ENCODE data around the gene RIC3. TPM values are rescaled to one million over a fixed set of nuclear protein-coding genes. Genes with fewer than 3 reads are reported as not detected.

RIC3 gene
- total RNA-seq, 1 donor from 2014 or later: 14.6 TPM

DNA sequence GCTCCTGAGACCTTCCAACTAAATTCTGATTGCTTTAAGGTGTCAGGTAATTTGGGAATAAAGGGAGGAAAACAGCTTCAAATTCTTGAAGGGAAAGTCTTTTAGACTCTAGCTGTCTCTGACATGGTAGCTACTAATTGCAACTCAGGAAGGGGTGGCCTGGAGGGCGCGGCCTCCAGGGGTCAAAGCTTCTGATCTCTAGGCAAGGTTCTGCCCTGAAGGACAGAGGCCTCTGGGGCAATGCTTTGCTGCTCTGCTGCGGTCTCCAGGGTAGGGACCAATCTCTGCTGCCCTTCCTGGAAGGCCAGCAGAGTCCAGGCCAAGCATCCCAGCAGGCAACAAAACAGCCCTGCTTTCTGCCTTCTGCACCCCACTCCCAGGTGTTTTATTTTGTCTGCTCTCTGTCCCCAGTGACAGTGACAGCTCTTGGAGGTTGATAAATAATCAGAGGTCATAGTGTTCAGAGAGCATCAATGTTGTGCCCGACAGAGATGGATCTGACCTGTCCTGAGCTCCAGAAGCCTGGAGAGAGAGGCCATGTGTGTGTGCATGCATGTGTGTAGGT is 89.6 kb downstream of the RIC3 start:
- ATAC-seq (no peak), DNase-seq (ENCODE audit: low spot score) (no peak)
- intact Hi-C loops (cut with DNase I): no loop called here

GRCh38 chr11:8075119-8075726 is 93.6 kb downstream of the RIC3 start:
- ATAC-seq (no peak), DNase-seq (ENCODE audit: low spot score) (no peak)
- intact Hi-C loops (cut with DNase I): no loop called here

DNA sequence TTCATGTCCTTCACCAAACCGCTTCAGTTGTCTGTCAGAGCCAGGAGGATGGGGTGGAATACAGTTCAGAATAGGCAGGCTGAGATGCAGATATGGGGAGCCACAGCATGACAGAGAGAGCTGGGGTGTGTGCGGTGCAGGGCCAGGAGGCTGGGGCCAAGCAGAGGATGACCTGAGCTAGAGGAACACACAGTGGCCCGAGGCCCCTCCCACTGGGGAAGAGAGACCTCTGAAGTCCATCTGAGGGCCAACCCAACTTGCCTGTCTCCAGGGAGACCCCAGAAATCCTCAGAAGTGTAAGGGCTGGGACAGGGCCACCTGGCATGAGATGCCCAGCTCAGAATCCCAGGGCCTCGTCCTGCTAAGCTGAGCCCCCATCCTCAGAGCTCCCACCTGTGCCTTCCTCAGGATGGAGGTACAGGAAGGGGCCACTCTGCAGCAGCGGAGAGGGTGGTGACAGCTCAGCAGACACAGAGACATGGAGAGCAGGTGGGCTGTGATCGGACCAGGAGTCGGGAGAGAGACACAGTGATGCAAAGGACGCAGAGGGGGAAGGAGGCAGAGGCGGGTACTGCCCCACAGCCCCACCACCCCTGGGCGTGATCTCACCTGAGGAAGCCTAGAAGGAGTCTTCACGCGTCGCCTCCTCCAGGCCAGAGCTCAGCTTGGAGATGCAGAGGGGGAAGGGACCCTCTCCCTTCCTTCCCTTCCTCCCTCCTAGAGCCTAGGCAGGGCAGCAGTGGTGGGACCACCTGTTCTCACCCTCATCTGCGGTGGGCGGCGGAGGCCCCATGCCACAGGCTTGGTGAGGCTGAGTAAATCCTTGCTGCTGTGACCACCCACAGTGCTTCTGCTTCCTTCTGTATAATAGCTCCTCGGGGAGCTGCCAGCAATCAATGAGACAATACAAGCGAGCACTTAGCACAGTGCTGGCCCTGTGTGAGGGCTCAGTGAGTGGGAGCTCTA is 96.9 kb downstream of the RIC3 start:
- intact Hi-C loops (cut with DNase I): no loop called here
- no peak for ATAC-seq
- peak; percentile 39 for DNase-seq (ENCODE audit: low spot score)

DNA sequence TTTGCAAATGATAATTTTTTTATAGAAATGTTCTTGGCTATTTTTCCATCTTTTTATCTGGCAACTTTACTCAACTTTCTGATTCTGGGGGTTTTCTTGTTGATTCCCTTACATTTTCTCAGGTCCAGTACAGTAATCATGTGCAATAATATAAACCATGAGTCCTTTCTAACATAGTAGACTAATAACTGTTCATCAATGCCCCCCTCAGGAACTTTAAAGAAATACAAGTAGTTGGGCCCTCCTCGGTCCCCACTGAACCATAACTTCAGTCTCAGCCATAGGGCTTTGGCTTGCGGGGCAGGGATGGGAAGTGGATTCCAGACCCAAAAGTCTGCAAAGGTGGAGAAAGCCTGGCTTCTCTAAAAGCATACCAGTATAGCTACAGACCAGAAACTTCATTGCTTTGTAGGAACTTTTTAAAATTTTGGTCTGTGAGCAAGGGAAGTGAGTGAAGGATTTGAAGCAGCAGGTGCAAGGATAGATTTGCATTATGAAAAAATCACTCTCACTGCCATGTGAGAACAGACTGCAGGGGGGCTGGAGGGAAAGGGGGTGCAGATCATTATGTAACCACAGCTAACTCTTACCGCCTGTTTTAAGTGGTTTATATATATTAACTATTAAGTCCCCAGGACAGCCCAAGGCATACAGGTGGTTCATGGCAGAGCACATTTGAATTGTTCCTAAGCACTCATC is 98.3 kb downstream of the RIC3 start:
- intact Hi-C loops (cut with DNase I): no loop called here
- ATAC-seq (no peak), DNase-seq (ENCODE audit: low spot score) (no peak)

DNA sequence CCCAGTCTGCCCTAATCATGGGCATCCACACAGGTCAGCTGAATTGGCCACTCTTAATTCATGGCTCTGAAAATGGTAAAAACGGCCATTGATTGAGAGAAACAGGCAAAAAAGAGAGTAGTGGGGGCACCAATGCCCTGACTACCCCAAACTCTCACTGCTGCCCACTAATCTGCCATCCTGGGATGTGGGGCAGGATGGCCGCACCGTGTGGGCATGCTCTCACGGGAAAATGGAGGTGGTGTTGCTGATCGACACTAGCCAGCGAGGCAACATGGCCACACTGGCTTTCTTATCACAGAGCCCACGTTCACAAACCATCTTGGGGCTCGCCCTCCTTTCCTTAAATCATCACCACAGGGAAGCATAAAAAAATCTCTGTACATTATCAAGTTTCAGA is 99.1 kb downstream of the RIC3 start:
- intact Hi-C loops (cut with DNase I): no loop called here

GRCh38 chr11:8068605-8069221 is 100.1 kb downstream of the RIC3 start:
- peak; percentile 95 for ATAC-seq
- DNase-seq (ENCODE audit: low spot score): peak; percentile 79
- intact Hi-C loops (cut with DNase I): no loop called here

More for the DNA sequence above, 99.1 kb downstream of the RIC3 start:
- no peak for ATAC-seq
- no peak for DNase-seq (ENCODE audit: low spot score)

DNA sequence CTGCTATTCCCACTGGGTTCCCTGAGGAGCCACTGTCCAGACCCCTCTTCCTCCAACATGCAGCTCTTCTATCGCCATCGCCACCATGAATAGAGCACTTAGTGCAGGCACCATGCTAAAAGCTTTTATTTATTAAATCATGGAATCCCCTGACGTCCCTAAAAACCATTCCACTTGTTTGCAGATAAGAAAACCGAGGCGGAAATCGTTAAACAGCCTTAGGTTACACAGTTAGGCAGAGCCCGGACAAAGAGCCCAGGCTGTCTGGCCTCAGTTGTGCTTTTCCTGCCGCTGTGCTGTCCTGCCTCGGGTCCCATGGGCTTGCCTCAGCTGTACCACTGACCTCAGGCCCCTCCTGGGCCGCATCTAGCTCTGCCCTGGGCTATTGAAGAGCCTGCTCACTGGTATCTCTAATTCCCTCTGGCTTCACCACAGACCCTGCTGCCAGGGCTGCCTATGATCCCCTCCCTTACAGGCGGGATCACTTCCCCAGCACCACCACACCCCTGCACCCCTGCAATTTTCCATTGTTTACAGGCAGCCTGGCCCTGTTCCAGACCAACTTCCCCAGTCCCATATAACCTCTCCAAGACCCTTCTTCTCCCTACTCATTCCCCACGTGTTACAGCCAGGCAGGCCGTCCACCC is 100.8 kb downstream of the RIC3 start:
- no peak for DNase-seq (ENCODE audit: low spot score)
- intact Hi-C loops (cut with DNase I): no loop called here
- ATAC-seq: peak; percentile 25

DNA sequence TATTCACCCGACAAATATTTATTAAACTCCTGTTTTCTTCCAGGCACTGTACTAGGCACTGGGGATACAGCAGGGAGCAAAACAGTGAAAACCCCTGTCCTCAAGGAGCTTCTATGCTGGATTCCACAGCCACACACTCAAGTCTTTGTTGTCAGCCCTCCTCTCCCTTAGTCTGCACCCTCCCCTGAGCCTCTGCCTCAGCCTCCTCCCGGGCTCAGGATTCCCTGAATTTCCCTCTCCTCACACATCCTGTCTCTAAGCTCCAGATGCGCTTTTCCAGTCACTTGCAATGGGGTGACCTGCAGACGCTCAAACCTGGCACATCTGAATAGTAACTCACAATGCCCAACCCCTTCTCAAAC is 101.3 kb downstream of the RIC3 start:
- no peak for DNase-seq (ENCODE audit: low spot score)
- intact Hi-C loops (cut with DNase I): no loop called here
- ATAC-seq: no peak

DNA sequence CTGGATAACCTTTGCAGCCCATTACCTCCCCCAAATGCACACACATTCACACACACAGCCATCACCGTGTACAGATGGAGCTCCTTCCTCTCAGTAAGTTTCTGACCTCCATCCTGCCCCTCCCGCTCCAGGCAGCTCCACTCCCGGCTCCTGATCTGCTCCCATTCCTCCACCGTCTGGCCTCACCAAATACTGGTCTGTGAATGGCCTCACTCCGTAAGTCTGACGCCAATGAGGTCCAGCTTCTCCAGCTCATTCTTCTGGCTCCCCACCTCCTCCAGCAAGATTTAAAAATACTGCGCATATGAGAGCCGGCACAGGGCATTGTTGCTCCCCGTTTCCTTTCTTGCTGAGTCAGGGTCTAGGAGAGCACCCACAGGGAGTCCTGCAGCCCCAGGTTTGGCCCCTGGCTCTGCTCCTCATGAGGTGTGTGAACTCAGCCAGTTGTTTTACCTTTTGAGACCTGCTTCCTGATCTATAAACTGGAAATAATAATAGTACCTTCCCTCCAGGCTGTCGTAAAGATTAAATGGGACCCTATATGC is 101.8 kb downstream of the RIC3 start:
- ATAC-seq: no peak
- no peak for DNase-seq (ENCODE audit: low spot score)
- intact Hi-C loops (cut with DNase I): no loop called here

DNA sequence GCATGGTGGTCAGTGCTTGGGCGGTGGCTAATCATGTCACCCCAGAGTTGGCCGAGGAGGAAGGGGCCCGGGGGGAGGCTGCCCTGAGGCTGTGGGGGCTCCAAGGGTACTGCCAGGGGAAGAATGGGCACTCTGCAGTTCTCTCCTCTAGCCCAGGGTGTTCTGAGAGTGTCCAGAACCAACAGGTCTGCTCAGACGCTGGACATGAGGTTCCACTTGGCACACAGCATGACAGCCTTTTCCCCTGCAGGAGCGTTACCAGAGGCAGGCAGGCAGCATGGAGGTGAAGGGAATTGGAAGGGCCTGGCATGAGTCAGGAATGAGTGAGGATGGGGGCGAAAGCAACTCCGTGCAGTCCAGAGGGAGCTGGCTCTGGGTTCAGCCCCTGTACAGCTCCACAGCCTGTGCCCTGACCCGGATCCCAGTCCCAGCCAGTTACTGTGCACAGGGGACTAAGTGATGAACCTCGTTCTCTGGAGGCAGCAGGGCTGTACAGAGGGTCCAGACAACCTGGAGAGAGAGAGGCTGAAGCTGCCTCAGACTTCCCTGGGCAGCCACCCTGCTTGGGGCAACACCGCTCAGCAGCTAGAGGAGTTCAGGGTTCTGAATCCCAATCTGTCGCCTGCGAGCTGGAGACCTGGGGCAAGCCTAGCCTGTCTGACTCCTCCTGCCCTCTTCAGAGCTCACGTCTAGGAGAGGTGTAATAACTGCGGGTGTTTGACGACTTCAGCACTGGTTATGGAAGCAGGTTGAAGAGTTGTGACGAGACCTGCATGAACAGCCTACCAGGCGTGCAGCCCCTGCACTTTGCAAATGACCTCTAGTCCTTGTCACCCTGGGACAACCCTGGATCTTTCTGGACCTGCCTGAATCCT is 102.6 kb downstream of the RIC3 start:
- intact Hi-C loops (cut with DNase I): no loop called here
- no peak for ATAC-seq
- DNase-seq (ENCODE audit: low spot score): no peak

DNA sequence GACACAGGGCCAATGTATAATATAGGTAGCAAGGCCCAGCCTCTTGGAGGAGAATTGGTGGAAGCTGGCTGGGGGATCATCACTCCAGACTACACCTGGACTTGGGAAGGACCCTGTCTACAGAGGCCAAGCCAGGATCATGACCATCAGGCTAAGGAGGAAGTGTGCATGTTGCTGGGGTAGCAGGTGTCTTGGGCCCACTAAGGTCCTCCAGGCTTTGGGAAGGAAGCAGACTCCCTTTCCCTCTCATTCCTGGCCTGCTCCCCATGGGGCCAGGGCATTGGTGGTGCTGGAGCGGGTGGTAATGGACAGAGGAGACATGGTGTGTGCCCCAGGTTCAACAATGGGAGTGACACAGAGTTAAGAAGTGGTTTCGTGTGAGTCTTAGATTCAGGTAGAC is 103.8 kb downstream of the RIC3 start:
- no peak for ATAC-seq
- intact Hi-C loops (cut with DNase I): no loop called here
- no peak for DNase-seq (ENCODE audit: low spot score)

- intact Hi-C loops (cut with DNase I): no loop called here
- DNase-seq (ENCODE audit: low spot score) (no peak), ATAC-seq (peak; percentile 64)
Observed at GRCh38 chr11:8063324-8063723, 105.5 kb downstream of the RIC3 start.

DNA sequence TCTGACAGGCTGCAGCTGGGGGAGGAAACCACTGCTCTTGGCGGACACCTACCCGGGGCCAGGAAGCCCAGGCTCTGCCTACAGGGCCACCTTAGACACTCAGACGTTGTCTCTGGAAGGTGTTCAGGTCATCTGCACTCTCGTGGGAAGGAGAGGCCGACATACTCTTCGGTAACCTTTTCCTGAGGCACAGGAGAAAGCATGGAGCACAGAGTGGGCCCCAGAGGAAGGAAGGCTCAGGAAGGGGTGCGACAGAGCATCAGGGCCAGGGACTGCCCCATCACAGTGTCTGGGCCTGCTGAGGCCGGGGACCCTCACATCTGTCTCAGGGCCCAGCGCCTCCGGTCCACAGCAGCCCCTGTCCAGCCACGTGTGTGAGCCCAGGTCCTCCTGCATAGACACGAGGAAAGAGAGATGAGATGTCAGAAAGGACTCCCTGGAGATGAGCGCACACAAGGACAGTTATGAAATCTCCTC is 106.0 kb downstream of the RIC3 start:
- intact Hi-C loops (cut with DNase I): no loop called here
- ATAC-seq (peak; percentile 7), DNase-seq (ENCODE audit: low spot score) (no peak)

DNA sequence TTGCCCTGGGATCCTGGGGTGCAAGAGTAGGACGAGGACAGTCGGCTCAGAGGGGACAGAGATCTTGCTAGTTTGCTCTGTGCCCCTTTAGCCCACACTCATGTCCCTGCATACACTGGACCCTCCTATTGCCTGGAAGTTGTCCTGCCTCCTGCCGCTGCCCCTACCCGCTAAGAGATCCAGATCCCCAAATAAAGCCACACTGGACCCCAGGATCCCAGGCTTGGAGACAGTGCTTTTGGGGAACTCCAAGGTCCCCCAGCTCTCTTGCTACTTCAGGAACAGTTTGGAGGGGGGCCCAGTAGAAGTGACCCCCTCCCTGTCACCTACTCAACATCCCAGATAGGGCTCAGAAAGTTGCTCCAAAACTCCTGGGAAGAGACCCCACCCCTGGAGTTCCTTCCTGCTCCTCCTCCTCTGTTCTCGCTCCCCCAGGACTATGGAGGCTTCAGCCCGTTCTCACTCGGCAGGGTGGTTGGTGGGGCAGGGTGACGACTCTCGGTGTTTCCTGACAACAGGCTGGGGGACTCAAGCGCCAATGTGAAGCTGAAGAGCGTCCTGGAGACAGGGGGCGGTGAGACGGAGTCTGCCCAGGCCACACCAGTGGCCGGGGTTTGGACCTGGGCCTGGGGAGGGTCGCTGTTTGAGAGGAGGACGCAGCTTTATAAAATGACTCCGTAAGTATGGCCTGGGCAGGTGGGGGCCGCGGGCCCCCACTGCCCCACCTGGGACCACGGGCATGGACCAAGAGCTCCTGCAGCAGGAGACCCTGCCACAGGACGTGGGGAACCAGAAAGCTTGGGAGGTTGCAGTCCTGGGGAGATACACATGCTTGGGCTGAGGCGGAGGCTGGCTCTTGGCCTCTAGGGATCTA is 107.0 kb downstream of the RIC3 start:
- intact Hi-C loops (cut with DNase I): no loop called here
- DNase-seq (ENCODE audit: low spot score) (no peak), ATAC-seq (no peak)

DNA sequence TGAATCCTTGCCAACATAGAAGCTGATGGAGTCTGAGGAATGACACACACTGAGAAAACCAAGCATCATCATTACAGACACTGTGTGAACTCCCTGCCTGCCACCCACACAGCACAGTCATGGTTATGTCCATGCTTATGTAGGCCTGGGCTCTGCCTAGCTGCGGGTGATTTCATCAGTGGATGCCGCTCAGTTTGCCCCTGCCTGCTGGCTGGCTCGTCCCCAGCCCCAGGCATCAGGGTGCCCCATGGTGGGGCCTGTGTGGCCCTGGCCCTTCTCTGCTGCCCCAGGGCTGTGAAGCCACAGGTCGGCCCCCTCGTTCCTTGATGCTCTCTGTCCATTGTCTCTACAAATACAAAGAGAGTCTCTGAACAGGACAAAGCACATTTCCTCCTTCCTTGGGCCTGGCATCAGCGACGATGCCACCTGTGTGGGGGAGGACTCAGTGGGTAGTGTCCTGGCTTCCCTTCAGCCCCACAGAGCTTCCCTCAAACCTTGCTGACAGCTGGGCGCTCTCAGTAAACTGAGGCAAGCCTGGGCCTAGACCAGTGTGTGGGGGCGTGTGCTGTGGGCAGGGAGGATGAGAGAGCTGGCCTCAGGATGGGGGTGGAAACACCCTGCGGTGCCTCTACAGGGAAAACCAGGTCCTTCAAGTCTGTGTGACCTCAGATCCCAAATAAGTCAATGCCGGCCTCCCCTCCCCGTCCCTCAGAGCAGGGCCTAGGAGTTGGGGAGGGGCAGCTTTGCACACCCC is 107.8 kb downstream of the RIC3 start:
- intact Hi-C loops (cut with DNase I): no loop called here
- no peak for DNase-seq (ENCODE audit: low spot score)
- no peak for ATAC-seq

Data from sciatic nerve (tissue), 2 donors.